Panc1 (cell line): ENCODE measurements around the gene CEP131.

Experiments used
- CTCF ChIP-seq: fragments of 450-650 bp; IDR thresholded peaks from 2 replicates; pipeline ENCODE4 v1.5.1; 2017; ENCODE audit warnings: mild to moderate bottlenecking
- POLR2AphosphoS5 ChIP-seq: IDR thresholded peaks from 2 replicates; pipeline ENCODE4 v1.6.1; 2012; ENCODE audit warnings: mild to moderate bottlenecking, low read depth, low read length, moderate library complexity

DNA sequence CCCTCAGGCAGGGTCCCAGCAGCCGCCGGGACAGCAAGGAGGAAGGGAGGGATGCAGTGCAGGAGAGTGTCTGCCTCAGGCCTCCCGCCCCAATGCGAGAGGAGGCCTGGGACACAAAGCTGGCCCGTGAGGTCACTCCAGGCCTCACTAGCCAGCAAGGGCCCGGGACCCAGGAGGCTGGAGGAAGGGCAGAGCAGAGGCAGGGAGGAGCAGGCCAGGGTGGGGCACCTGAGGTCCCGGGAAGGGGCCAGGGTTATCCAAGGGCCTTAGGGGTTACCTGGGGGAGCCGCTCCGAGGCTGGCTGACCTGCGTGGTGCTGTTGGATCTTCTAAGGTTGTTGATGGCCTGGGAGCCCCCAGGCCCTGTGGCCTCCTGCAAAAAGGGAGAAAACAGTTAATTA lies 14.1 kb downstream of the CEP131 start:
- TF ChIP-seq POLR2AphosphoS5 (no peak), CTCF (no peak)
